ENCODE data around the gene MPZL1. TPM values are rescaled to one million over a fixed set of nuclear protein-coding genes. Genes with fewer than 3 reads are reported as not detected.
"Not testable (repeated sequence)": the region's sequence is repeated elsewhere in the genome, so short reads cannot be mapped to it uniquely, and the experiment has no call there.

The MPZL1 gene
- total RNA-seq, 4 donors from 2014 or later, result 24.3 to 150 (median 82.3) TPM

DNA sequence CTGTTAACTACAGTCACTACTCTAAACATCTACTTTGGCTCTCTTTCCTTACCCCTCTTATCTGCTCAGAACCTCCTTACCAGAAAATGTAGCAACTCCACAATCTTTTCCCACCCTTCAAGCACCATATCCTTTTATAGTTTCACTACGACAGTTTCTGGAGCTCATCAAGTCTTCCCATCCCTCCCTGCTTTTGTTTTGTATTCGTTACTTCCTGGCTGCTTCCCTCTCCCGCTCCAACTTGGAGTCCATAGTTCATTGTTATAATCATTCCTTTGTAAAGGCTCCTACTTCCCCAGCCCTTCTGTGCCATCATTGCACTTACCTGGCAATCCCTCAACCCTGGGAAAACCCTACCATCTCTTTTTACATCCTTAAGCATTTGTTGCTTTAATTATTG is 18.0 kb downstream of the MPZL1 start:
- intact Hi-C loops (cut with DNase I; ENCODE audit: low total_unique reads), result no loop called here
- Histone ChIP-seq H3K36me3 (no peaks in the 10 kb centered on the region), H3K9me3 (no peaks in the 10 kb centered on the region), H3K4me1 (no peaks in the 10 kb centered on the region), H3K4me3 (no peak overlapping the region), H3K27me3 (no peaks in the 10 kb centered on the region), H3K27ac (peak overlapping the region in 1 of 2 donors; percentile 28)
- TF ChIP-seq CTCF (IDR thresholded peaks at IDR 0.05) (no peak), POLR2A (IDR thresholded peaks at IDR 0.05) (no peak)
- DNase-seq, result no peak

DNA sequence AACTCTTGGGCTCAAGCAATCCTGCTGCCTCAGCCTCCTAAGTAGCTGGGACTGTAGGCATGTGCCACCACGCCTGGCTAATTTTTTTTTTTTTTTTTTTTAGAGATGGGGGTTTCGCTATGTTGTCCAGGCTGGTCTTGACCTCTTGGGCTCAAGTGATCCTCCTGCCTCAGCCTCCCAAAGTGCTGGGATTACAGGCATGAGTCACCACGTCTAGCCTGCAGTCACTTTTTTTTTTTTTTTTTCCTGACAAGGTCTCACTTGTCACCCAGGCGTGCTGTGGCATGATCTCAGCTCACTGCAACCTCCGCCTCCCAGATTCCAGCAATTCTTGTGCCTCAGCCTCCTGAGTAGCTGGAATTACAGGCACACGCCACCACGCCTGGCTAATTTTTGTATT is 19.3 kb downstream of the MPZL1 start:
- intact Hi-C loops (cut with DNase I; ENCODE audit: low total_unique reads); H3K36me3 ChIP-seq: not testable (repeated sequence)

GRCh38 chr1:167742392-167743057 is 20.7 kb downstream of the MPZL1 start:
- DNase-seq; intact Hi-C loops (cut with DNase I; ENCODE audit: low total_unique reads); H3K4me1 ChIP-seq; H3K36me3 ChIP-seq; H3K4me3 ChIP-seq; H3K27me3 ChIP-seq; H3K27ac ChIP-seq; H3K9me3 ChIP-seq: not testable (repeated sequence)

More for the DNA sequence above, 19.3 kb downstream of the MPZL1 start:
- not testable (repeated sequence) for H3K4me3 ChIP-seq, H3K9me3 ChIP-seq, H3K4me1 ChIP-seq, DNase-seq, H3K27me3 ChIP-seq, H3K27ac ChIP-seq

GRCh38 chr1:167744901-167745300 is 23.1 kb downstream of the MPZL1 start:
- TF ChIP-seq CTCF (IDR thresholded peaks at IDR 0.05) (no peak), POLR2A (IDR thresholded peaks at IDR 0.05) (no peak)
- DNase-seq, result no peak
- Histone ChIP-seq H3K9me3 (no peaks in the 10 kb centered on the region), H3K27me3 (no peaks in the 10 kb centered on the region), H3K27ac (no peak overlapping the region), H3K4me3 (no peak overlapping the region), H3K4me1 (no peaks in the 10 kb centered on the region), H3K36me3 (no peaks in the 10 kb centered on the region)
- intact Hi-C loops (cut with DNase I; ENCODE audit: low total_unique reads), result no loop called here

DNA sequence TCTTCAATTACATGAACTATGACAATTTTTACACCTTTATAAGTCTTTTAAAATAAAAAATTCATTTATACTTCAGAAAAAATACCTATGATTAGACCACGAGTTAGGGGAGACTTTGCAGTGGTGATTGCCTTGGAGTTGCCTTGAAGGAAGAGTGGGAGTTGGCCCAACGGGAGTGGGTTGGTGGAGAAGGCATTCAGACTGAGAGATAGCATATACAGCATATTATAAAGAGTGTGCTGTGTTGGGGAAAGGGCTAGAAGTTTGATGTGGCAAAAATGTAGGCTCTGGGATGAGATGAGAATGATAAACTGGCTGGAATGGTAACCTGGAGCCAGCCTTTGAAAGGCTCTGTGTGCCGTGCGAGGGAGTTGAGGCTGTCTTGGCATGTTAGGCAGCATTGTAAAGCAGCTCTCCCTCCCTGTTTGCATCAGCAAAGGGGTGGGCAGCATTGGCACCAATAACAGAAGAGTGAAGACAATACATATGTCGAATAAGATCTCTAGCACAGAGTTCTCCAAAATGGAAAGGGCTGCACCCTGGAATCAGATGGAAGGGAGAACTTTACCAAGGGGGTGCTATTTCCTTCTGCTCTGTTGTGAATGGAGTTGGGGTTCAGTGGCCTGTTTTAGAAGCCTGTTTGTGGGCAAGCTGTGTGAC is 24.4 kb downstream of the MPZL1 start:
- H3K9me3 ChIP-seq, result no peaks in the 10 kb centered on the region
- H3K4me1 ChIP-seq, result no peaks in the 10 kb centered on the region
- H3K36me3 ChIP-seq, result no peaks in the 10 kb centered on the region
- intact Hi-C loops (cut with DNase I; ENCODE audit: low total_unique reads), result no loop called here
- no peak overlapping the region for H3K27ac ChIP-seq
- no peaks in the 10 kb centered on the region for H3K27me3 ChIP-seq
- no peak for TF ChIP-seq CTCF (IDR thresholded peaks at IDR 0.05)
- TF ChIP-seq POLR2A (IDR thresholded peaks at IDR 0.05), result no peak
- no peak for DNase-seq
- no peak overlapping the region for H3K4me3 ChIP-seq

- no peak for TF ChIP-seq CTCF (IDR thresholded peaks at IDR 0.05)
- TF ChIP-seq POLR2A (IDR thresholded peaks at IDR 0.05), result no peak
- H3K4me1 ChIP-seq, result no peaks in the 10 kb centered on the region
- no peaks in the 10 kb centered on the region for H3K9me3 ChIP-seq
- intact Hi-C loops (cut with DNase I; ENCODE audit: low total_unique reads), result no loop called here
- H3K27me3 ChIP-seq, result no peaks in the 10 kb centered on the region
- H3K27ac ChIP-seq, result no peak overlapping the region
- no peak overlapping the region for H3K4me3 ChIP-seq
- DNase-seq, result no peak
- H3K36me3 ChIP-seq, result no peaks in the 10 kb centered on the region
These were observed 25.3 kb downstream of the MPZL1 start for GRCh38 chr1:167746988-167747655.

Measured in uterus (tissue), 4 donors.